ENCODE measurements around the gene CAPN13. TPM values are rescaled to one million over a fixed set of nuclear protein-coding genes. Genes with fewer than 3 reads are reported as not detected.
A peak's percentile ranks its signal among the peaks of the same experiment; 100 is the strongest.

Gene CAPN13
- polyA plus RNA-seq, 4 donors, result 12.4 to 85.9 (median 59.5) TPM

DNA sequence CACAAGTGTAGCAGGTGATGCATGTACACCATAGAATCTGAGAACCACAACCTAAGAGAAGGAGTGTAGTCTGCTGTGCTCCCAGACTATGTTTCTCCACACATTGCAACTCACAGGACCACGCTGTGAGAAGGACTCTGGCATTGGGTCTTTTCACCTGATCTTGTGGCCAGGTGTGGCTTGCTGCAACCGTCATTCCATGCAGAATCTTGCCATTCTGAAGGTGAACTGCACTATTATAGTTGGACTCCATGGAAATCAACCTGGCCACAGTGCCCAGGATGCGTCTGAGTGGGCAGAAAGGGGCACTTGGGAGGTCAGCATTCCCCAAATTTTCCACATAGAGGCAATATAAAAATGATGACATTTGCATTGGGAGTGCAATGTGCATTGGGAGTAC, 122.2 kb downstream of the CAPN13 start:
- WGBS, 3 donors, result 89 to 91% (median 89%) methylated on average over 3 of the region's 3 CpGs
- DNase-seq (no peak), FAIRE-seq (no peak)

DNA sequence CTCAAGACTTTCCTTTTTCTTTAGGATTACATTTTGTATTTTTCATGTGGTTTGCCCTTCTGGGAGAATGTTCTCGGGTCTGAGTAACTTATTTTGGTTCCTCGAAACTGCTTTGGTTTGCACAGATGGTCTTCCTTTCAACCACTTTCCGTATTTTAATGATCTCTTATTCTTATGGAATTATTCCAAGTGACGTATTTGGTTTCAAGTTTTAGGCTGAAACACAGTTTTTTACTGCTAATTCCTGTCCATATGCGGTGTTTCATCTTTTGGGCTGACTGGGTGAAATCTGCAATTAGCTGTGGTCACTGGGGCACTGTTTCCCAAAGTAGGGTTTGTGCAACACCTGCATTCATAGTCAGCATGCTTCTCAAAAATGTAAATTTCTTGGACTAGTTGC, 122.7 kb downstream of the CAPN13 start:
- no peak overlapping the region for H3K4me3 ChIP-seq (ENCODE audit: low read depth in 1 of 3, low read length in 3 of 3)
- H3K9me3 ChIP-seq (ENCODE audit: control insufficient read depth in 2 of 2, insufficient read depth in 1 of 2, low read depth in 1 of 2, low read length in 1 of 2), result no peaks in the 10 kb centered on the region
- no peak for FAIRE-seq
- no peaks in the 10 kb centered on the region for H3K4me1 ChIP-seq (ENCODE audit: control insufficient read depth in 3 of 3, insufficient read depth in 2 of 3, low read depth in 1 of 3, low read length in 2 of 3)
- WGBS, 3 donors, result 63 to 92% (median 83%) methylated on average over 5 of the region's 5 CpGs
- no peaks in the 10 kb centered on the region for H3K36me3 ChIP-seq (ENCODE audit: control insufficient read depth in 3 of 3, insufficient read depth in 2 of 3, low read depth in 1 of 3, low read length in 3 of 3)
- no peak overlapping the region for H3K27ac ChIP-seq (ENCODE audit: low read depth in 1 of 3, low read length in 2 of 3)
- DNase-seq, result no peak
- no peaks in the 10 kb centered on the region for H3K27me3 ChIP-seq (ENCODE audit: control insufficient read depth in 3 of 3, insufficient read depth in 3 of 3, low read length in 3 of 3)

More for the DNA sequence above, 122.2 kb downstream of the CAPN13 start:
- Histone ChIP-seq H3K4me1 (ENCODE audit: control insufficient read depth in 3 of 3, insufficient read depth in 2 of 3, low read depth in 1 of 3, low read length in 2 of 3) (no peaks in the 10 kb centered on the region), H3K27me3 (ENCODE audit: control insufficient read depth in 3 of 3, insufficient read depth in 3 of 3, low read length in 3 of 3) (no peaks in the 10 kb centered on the region), H3K27ac (ENCODE audit: low read depth in 1 of 3, low read length in 2 of 3) (no peak overlapping the region), H3K9me3 (ENCODE audit: control insufficient read depth in 2 of 2, insufficient read depth in 1 of 2, low read depth in 1 of 2, low read length in 1 of 2) (no peaks in the 10 kb centered on the region), H3K4me3 (ENCODE audit: low read depth in 1 of 3, low read length in 3 of 3) (no peak overlapping the region), H3K36me3 (ENCODE audit: control insufficient read depth in 3 of 3, insufficient read depth in 2 of 3, low read depth in 1 of 3, low read length in 3 of 3) (no peaks in the 10 kb centered on the region)

DNA sequence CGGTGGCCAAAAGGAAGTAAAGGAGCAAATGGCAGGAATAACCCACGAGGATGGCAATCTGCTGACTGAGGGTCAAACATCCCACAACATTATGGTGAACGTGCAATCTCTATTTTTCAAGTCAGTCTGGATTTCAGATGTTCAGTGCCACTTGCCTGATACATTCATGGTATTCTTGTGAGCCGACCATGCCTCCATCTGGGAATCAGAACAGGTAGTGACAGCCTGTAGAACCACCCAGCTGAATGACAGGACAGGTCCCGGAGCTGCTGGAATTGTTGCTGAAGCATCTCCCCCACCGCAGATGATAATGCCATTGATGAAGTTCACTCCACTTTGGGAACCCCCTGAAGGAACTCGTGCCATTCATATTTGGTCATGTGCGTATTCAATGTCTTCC, 123.2 kb downstream of the CAPN13 start:
- Histone ChIP-seq H3K4me3 (ENCODE audit: low read depth in 1 of 3, low read length in 3 of 3) (no peak overlapping the region), H3K27ac (ENCODE audit: low read depth in 1 of 3, low read length in 2 of 3) (no peak overlapping the region), H3K27me3 (ENCODE audit: control insufficient read depth in 3 of 3, insufficient read depth in 3 of 3, low read length in 3 of 3) (no peaks in the 10 kb centered on the region), H3K4me1 (ENCODE audit: control insufficient read depth in 3 of 3, insufficient read depth in 2 of 3, low read depth in 1 of 3, low read length in 2 of 3) (no peaks in the 10 kb centered on the region), H3K36me3 (ENCODE audit: control insufficient read depth in 3 of 3, insufficient read depth in 2 of 3, low read depth in 1 of 3, low read length in 3 of 3) (no peaks in the 10 kb centered on the region), H3K9me3 (ENCODE audit: control insufficient read depth in 2 of 2, insufficient read depth in 1 of 2, low read depth in 1 of 2, low read length in 1 of 2) (no peaks in the 10 kb centered on the region)
- 85 to 93% (median 91%) methylated on average over 8 of the region's 8 CpGs for WGBS, 3 donors
- DNase-seq (no peak), FAIRE-seq (no peak)

DNA sequence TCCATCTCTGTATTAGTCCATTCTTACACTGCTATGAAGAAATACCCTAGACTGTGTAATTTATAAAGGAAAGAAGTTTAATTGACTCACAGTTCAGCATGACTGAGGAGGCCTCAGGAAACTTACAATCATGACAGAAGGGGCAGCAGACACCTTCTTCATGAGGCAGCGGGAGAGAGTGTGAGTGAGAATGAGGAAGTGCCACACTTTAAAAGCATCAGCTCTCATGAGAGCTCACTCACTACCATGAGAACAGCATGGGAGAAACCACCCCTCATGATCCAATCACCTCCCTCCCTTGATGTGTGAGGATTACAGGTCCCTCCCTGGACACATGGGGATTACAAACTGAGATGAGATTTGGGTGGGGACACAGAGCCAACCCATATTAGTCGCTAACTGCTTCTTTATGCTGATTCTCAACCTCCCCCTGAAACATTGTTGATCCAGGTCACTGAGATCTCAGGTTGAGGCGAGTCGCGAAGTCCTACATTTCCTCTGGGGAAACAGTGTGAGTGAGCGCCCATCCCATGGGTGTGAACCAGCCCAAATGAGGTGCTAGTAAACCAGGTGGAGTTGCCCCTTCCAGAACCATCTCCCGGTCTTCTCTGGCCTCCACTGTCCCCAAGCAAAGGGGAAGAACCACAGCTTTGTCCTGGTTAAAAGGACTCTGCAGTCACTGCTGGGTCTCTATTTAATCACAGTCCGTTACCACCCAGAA, 123.8 kb downstream of the CAPN13 start:
- Histone ChIP-seq H3K27me3 (ENCODE audit: control insufficient read depth in 3 of 3, insufficient read depth in 3 of 3, low read length in 3 of 3) (no peaks in the 10 kb centered on the region), H3K27ac (ENCODE audit: low read depth in 1 of 3, low read length in 2 of 3) (no peak overlapping the region), H3K4me3 (ENCODE audit: low read depth in 1 of 3, low read length in 3 of 3) (no peak overlapping the region), H3K36me3 (ENCODE audit: control insufficient read depth in 3 of 3, insufficient read depth in 2 of 3, low read depth in 1 of 3, low read length in 3 of 3) (no peaks in the 10 kb centered on the region), H3K4me1 (ENCODE audit: control insufficient read depth in 3 of 3, insufficient read depth in 2 of 3, low read depth in 1 of 3, low read length in 2 of 3) (no peaks in the 10 kb centered on the region), H3K9me3 (ENCODE audit: control insufficient read depth in 2 of 2, insufficient read depth in 1 of 2, low read depth in 1 of 2, low read length in 1 of 2) (no peaks in the 10 kb centered on the region)
- no peak for DNase-seq
- WGBS, 3 donors, result 93 to 95% (median 94%) methylated on average over 8 of the region's 8 CpGs
- no peak for FAIRE-seq

DNA sequence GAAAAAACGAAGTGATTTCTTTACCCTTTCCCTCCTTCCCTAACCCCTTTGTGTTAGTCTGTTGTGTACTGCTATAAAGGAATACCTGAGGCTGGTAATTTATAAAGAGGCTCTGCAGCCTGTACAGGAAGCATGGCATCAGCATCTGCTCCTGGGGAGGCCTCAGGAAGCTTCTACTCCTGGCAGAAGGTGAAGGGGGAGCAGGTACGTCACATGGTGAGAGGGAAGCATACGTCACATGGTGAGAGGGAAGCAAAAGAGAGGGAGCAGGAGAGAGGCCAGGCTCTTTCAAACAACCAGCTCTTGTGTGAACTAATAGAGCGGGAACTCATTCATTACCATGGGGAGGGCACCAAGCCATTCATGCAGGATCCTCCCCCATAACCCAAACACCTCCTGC, 126.2 kb downstream of the CAPN13 start:
- DNase-seq (no peak), FAIRE-seq (no peak)
- H3K9me3 ChIP-seq (ENCODE audit: control insufficient read depth in 2 of 2, insufficient read depth in 1 of 2, low read depth in 1 of 2, low read length in 1 of 2), result no peaks in the 10 kb centered on the region
- H3K36me3 ChIP-seq (ENCODE audit: control insufficient read depth in 3 of 3, insufficient read depth in 2 of 3, low read depth in 1 of 3, low read length in 3 of 3), result no peaks in the 10 kb centered on the region
- 80 to 92% (median 89%) methylated on average over 4 of the region's 4 CpGs for WGBS, 3 donors
- H3K4me3 ChIP-seq (ENCODE audit: low read depth in 1 of 3, low read length in 3 of 3), result no peak overlapping the region
- H3K27me3 ChIP-seq (ENCODE audit: control insufficient read depth in 3 of 3, insufficient read depth in 3 of 3, low read length in 3 of 3), result no peaks in the 10 kb centered on the region
- H3K27ac ChIP-seq (ENCODE audit: low read depth in 1 of 3, low read length in 2 of 3), result no peak overlapping the region
- H3K4me1 ChIP-seq (ENCODE audit: control insufficient read depth in 3 of 3, insufficient read depth in 2 of 3, low read depth in 1 of 3, low read length in 2 of 3), result no peaks in the 10 kb centered on the region

DNA sequence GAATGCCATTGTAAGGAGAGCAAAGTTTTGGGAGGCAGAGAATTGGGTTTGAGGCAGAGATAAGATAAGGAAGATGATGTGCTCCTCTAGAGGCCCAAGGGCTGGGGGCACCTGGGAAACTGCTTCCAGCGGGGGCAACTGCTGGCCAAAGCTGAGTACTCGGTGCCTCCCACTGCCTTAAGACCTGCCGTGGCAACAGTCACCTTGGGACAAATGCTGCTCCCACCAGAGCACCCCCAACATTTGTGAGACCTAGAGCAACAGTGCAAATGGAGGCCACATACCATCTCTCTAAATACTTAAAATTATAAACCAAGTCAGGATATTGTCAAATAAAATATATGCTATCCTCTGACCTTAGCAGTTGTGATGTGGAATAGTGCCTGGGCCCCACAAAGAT, 127.1 kb downstream of the CAPN13 start:
- Histone ChIP-seq H3K4me1 (ENCODE audit: control insufficient read depth in 3 of 3, insufficient read depth in 2 of 3, low read depth in 1 of 3, low read length in 2 of 3) (no peaks in the 10 kb centered on the region), H3K27ac (ENCODE audit: low read depth in 1 of 3, low read length in 2 of 3) (peak overlapping the region in 1 of 3 donors; percentile 17), H3K36me3 (ENCODE audit: control insufficient read depth in 3 of 3, insufficient read depth in 2 of 3, low read depth in 1 of 3, low read length in 3 of 3) (no peaks in the 10 kb centered on the region), H3K9me3 (ENCODE audit: control insufficient read depth in 2 of 2, insufficient read depth in 1 of 2, low read depth in 1 of 2, low read length in 1 of 2) (no peaks in the 10 kb centered on the region), H3K4me3 (ENCODE audit: low read depth in 1 of 3, low read length in 3 of 3) (no peak overlapping the region), H3K27me3 (ENCODE audit: control insufficient read depth in 3 of 3, insufficient read depth in 3 of 3, low read length in 3 of 3) (no peaks in the 10 kb centered on the region)
- 85 to 97% (median 95%) methylated on average over 3 of the region's 3 CpGs for WGBS, 3 donors
- DNase-seq (no peak), FAIRE-seq (no peak)

DNA sequence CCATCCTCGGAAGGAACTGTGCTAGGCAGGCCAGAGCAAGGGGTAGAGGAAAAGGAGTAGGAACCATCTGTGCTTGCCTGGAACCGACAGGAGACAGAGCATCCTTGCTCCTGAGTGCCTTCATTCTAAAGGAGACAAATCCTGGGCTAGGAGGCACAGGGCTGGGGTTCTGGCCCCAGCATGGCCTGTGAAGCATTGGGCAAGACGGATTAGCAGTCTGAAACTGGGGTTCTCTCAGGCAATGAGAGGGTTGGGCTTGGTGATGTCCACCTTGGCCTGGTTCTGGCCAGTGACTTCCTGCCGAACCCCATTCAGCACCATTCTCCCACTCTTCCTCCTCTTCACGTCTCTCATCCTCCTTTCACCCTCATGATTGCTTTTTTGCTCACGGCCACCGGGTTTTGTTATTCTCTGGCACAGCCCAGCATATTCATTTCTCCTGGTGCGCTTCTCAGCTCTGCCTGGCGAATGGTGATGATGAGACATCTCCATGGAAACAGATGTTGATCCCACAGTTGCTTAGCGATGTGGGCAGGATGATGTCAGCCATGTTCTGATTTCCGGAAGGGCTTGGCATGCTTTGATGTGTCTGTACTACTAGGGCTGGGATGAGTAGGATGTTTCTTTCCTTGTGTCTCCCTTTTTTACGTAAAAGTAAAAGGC, 127.7 kb downstream of the CAPN13 start:
- Histone ChIP-seq H3K27me3 (ENCODE audit: control insufficient read depth in 3 of 3, insufficient read depth in 3 of 3, low read length in 3 of 3) (no peaks in the 10 kb centered on the region), H3K36me3 (ENCODE audit: control insufficient read depth in 3 of 3, insufficient read depth in 2 of 3, low read depth in 1 of 3, low read length in 3 of 3) (no peaks in the 10 kb centered on the region), H3K4me1 (ENCODE audit: control insufficient read depth in 3 of 3, insufficient read depth in 2 of 3, low read depth in 1 of 3, low read length in 2 of 3) (no peaks in the 10 kb centered on the region), H3K4me3 (ENCODE audit: low read depth in 1 of 3, low read length in 3 of 3) (no peak overlapping the region), H3K27ac (ENCODE audit: low read depth in 1 of 3, low read length in 2 of 3) (peak overlapping the region in 1 of 3 donors; percentile 47), H3K9me3 (ENCODE audit: control insufficient read depth in 2 of 2, insufficient read depth in 1 of 2, low read depth in 1 of 2, low read length in 1 of 2) (no peaks in the 10 kb centered on the region)
- 77 to 88% (median 88%) methylated on average over 12 of the region's 12 CpGs for WGBS, 3 donors
- DNase-seq, result no peak
- no peak for FAIRE-seq

DNA sequence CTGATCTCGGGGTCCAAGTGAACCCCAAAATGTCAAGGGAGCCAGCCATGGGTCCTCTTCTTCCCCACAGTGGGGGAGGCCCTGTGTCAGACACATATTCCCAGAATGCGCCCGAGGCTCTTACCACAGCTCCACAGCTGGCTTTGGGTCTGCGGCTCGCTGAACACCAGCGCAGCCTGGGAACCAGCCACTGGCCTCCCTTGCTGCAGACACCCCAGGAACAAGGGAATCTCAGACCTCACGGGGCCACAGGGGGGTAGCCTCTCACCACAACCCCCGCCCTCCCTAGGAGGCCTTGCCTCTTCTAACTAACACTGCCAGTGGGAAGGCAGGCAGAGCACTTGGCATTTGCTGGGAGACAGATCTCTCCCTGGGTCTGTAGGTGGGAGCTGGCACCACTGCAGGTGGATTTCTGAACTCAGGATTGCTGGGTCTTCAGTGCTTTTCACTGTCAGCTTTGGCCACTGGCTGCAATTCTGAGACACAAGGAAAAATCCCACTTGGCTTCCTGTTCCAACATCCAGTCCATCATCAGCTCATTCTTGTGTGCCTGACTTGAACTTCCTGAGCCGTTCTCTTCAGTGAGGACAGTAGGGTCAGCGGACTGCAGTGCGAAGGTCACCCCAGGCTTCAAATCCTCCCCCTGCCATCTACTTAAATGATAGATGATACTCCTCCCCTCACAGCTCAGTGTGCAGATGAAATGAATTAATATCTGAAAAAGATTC, 128.7 kb downstream of the CAPN13 start:
- DNase-seq (no peak), FAIRE-seq (no peak)
- H3K36me3 ChIP-seq (ENCODE audit: control insufficient read depth in 3 of 3, insufficient read depth in 2 of 3, low read depth in 1 of 3, low read length in 3 of 3), result no peaks in the 10 kb centered on the region
- H3K9me3 ChIP-seq (ENCODE audit: control insufficient read depth in 2 of 2, insufficient read depth in 1 of 2, low read depth in 1 of 2, low read length in 1 of 2), result no peaks in the 10 kb centered on the region
- WGBS, 3 donors, result 79 to 88% (median 82%) methylated on average over 11 of the region's 11 CpGs
- H3K4me1 ChIP-seq (ENCODE audit: control insufficient read depth in 3 of 3, insufficient read depth in 2 of 3, low read depth in 1 of 3, low read length in 2 of 3), result no peaks in the 10 kb centered on the region
- H3K27me3 ChIP-seq (ENCODE audit: control insufficient read depth in 3 of 3, insufficient read depth in 3 of 3, low read length in 3 of 3), result no peaks in the 10 kb centered on the region
- H3K4me3 ChIP-seq (ENCODE audit: low read depth in 1 of 3, low read length in 3 of 3), result no peak overlapping the region
- no peak overlapping the region for H3K27ac ChIP-seq (ENCODE audit: low read depth in 1 of 3, low read length in 2 of 3)

Measured in small intestine (tissue), 7 donors.